ENCODE data around the gene SEMA6C.

SEMA6C gene

DNA sequence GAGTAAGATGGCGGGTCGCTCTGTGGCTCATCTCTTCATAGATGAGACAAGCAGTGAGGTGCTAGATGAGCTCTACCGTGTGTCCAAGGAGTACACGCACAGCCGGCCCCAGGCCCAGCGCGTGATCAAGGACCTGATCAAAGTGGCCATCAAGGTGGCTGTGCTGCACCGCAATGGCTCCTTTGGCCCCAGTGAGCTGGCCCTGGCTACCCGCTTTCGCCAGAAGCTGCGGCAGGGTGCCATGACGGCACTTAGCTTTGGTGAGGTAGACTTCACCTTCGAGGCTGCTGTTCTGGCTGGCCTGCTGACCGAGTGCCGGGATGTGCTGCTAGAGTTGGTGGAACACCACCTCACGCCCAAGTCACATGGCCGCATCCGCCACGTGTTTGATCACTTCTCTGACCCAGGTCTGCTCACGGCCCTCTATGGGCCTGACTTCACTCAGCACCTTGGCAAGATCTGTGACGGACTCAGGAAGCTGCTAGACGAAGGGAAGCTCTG lies 12.4 kb upstream of the SEMA6C start:
- no peak for DNase-seq

DNA sequence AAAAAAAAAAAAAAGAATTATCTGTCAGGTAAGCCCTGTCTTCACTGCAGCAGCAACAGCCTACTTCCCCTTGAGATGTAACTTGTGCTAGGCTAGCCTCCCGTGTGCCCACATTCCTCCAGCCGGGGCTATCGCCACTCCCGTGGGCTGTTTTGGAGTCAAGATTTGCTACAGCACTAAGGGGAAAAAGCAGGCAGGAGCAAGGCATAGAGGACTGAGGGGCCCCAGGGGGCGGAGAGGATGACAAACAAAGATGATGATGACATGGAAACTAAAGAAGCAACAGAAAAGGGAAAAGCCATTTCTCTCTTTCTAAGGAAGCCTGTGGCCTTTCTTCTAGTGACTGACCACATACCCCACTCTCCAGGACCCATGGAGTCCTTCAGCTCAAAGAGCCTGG lies 11.9 kb upstream of the SEMA6C start:
- no peak for DNase-seq

DNA sequence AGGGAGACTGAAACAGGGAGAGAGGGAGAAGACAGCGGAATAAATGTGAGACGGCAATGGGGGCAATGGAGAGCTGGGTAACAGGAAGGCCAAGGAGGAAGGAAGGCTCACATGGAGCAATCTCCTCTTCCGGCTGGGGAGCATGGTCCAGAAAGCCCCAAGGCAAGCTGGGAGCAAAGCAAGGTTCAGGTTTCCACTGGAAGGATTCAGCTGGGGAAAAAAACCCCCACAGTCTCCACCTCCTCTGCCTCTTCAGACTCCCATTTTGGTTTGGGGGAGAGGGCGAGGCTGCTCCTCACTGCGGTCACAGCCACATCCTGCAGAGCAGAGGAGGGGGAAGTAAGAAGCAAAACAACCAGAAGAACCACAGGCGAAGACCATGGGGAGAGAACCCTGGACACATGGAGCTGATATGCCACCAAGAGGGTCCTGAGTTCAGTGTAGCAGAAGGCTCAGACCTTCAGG lies 10.7 kb upstream of the SEMA6C start:
- DNase-seq, result no peak

DNA sequence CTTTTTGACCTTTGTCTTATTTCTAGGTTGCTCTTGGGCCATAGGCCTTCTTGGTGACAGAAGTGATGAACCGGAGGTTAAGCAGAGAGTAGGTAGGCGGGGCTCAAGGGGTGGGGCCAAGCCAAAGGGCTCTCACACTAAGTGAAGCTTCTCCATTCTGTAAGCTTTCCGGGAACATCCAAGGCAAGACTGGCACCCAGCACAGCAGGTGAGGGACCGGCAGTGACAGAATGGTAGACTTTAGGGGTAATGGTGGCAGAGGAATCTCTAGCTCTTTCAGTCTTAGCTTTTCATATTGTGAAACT lies 10.0 kb upstream of the SEMA6C start, which contains the start of gene TNFAIP8L2:
Gene TNFAIP8L2, plus strand, starts transcription at position 135 of the 305 bp plus-strand sequence. CDS start 2,049 bp downstream, outside the sequence.
- DNase-seq, result no peak

DNA sequence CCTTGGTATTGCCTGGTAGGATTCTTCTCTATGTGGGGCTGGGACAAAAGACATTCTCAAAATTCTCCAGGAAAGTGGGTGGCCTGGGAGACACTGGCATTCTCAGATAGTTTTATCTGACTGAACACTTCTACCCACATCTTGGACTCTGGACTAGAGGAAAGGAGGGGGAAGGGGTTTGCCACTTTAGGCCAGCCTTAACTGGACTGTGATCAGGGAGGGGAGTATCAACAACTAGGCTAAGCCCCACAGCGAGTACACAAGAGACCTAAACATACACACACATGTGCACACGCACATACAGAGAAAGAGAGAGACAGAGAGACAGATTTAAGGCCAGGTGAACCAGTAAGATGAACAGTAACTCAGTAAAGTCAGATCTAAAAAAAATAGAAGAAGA lies 1.2 kb upstream of the SEMA6C start:
- no peak for DNase-seq

DNA sequence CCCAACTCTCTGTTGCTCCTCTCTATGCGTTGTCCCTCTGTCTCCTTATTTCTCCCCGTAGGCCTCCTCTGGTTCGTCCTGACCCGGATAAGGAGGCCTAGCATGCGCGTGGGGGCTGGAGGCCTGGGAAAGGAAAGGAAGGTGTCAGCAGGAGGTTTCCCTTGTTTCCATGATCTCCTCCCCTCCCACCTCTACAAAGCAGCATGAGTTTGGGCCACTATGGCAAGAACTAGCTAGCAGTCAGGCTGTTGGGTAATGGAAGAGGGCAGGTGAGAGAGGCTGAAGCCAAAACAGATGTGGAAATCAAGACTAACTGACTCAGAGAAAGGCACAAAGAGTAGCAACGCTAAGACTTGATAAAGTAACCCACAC lies 687 bp upstream of the SEMA6C start:
- DNase-seq, result peak; percentile 48

DNA sequence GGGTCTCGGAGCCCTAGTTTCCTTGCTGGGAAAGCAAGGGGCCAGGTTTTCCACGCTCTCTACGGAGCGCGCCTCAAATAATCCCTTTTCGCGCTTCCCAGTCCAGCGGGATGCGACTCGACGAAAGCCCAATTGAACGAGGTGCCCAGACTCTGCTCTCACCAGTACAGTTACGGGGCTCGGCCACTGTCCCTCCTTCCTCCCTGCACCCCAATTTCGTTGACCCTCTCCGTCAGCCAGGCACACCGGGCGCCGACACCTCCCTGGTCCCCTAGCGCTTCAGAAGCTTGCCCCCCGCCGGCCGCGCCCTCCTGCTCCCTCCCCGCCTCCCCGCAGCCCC lies 389 bp downstream of the SEMA6C start:
- no peak for DNase-seq

DNA sequence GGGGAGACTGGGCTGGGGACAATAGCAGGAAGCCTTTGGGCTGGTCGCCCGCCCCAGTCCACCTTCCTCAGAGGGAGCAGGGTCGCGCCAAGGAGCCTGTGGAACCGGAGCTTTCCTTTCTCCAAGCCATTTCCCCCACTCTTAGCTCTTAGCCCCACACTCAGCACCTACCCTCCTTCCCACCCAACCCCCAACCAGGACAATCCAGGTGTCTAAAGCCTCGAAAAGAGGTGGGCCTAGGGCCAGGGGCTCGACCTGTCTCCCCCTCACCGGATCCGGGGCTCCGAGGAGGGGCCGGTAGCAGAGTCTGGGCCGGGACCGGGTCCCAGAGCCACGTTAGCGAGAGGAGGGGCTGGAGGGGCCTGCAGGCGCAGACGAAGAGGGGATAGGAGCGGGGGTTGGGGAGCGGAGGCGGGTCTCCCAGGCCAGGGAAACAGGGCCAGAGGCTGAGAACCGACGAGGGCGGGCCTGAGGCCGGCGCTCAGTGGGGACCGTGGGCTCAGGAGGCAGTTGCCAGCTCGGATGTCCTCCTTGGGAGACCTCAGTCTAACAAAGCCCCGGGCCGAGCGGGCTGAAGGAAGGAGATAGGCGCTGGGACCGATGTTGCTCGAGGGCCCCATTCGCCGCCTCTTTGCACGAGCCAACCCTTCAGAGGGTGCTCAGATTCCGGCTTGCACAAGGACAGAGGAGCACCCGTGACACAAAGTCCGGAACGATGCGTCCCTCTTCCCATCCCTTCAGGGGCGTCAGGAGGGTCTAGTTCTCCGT lies 943 bp downstream of the SEMA6C start:
- no peak for DNase-seq

DNA sequence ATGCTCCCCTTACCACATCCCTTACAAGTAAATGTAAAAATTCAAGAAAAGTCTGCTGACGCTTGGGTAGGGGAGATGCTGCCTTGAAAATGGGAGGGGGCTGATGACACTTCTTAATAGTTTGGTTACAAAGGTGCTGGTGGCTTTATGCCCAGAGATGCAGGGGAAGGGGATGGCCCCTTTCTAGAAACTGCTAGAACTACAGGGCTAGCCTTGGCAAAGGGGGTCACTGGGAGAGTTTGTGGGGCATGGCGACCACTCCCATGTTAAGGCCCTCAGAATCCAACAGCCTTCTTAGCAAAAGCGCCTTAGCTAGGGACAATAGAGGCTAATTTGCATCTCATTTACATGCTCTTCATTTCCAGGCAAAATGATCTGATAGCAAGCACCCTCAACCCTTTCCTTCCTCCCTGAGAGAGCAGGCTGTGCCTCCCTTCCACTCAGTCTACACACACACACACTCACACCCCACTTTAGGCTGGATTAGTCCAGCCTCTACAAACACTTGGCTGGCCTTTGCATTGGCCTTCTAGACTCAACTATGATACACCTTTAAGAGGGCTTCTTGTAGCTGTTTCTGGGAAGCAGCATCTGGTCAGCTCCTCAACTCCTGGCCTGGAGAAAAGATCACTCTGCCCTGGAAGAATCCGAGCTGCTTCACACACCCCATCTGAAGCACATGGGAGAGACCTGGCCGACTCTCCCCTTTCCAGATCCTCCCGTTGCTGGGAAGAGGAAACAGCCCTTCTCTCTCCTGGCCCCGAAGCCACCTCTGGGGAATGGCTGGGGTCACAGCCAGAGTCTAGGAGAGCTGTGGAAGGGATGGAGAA lies 1.7 kb downstream of the SEMA6C start:
- DNase-seq, result no peak

DNA sequence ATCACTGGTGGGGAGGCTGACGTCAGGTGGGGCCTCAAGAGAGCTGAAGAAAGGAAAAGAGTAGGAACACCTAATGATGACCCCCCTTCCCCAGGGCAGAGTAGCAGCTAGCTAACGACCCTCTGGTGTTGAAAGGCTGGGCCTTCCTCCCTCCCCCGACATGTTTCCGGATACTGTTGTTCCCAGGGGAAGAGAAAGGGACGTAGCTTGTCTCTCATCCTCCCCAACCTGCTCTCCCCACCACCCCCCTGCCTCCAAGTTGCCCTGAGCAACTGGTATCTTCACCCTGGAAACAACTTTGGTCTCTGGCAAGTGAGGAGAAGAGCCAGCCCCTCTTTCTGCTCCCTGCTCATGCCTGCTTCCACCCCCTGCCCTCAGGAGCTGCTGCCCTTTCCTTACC lies 2.4 kb downstream of the SEMA6C start:
- DNase-seq, result no peak

DNA sequence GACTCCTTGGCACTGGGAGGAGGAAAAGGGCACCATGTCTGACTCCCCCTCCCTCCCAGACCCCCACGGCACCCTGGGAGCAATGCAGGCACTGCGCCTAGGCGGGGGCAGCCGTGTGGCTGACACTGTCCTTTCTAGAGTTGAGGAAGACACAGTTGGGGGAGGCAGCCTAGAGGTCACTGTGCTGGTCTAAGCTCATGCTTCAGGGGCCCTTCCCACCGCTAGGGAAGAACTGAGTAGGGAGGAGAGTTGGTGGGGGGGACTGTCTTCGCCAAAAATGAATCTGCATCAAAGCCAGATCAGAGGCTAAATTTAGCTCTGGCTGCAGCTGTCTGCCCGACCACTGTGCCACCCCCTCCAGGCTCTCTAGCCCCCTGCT lies 3.4 kb downstream of the SEMA6C start:
- DNase-seq, result no peak

DNA sequence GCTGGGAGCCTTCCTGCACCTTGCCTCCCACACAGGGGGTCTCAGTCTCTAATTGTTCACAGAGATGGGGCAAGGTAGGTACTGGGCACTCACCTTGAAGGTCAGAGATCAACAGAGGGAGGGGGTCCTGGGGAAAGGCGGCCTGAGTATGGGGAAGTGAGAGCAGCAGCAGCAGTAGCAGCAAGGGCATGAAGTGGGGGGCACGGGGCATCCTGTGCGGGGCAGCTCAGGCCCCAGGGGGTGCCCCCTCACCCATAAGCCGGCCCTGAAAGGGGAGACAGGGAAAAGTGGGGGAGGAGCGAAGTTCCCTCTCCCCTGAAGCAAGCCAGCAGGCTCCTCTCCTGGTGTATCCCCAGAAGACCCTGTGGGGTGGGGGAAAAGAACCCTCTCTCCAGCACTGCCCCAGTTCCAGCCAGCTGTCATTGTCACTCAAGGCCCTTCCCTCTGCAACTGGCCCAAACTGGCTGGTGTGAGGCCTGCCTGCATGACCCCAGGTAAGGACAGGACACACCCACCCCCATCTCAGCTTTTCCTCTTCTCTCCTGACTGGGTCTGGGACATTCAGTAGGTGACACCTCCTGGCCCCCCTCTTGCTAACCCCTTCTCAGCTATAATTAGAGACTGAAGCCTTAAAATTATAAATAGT lies 3.9 kb downstream of the SEMA6C start:
- DNase-seq, result no peak

DNA sequence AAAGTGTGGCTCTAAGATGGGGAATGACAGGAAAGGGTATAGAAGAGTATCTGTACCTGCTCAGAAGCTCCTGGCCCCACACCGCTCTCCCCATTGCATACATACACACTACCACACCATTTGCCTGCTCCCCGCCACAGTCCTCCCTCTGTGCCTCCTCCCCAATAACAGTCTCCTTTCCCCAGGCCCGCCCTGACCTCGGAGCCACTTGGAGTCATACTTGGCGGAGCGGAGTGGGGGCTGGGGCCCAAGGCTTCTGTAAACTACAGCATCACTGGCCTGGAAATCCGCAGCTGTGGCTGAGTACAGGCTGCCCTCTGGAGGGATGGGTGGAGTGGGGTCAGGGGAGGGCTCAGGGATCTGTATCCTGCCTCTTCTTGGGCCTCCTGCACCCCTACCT lies 8.6 kb downstream of the SEMA6C start:
- DNase-seq, result no peak

DNA sequence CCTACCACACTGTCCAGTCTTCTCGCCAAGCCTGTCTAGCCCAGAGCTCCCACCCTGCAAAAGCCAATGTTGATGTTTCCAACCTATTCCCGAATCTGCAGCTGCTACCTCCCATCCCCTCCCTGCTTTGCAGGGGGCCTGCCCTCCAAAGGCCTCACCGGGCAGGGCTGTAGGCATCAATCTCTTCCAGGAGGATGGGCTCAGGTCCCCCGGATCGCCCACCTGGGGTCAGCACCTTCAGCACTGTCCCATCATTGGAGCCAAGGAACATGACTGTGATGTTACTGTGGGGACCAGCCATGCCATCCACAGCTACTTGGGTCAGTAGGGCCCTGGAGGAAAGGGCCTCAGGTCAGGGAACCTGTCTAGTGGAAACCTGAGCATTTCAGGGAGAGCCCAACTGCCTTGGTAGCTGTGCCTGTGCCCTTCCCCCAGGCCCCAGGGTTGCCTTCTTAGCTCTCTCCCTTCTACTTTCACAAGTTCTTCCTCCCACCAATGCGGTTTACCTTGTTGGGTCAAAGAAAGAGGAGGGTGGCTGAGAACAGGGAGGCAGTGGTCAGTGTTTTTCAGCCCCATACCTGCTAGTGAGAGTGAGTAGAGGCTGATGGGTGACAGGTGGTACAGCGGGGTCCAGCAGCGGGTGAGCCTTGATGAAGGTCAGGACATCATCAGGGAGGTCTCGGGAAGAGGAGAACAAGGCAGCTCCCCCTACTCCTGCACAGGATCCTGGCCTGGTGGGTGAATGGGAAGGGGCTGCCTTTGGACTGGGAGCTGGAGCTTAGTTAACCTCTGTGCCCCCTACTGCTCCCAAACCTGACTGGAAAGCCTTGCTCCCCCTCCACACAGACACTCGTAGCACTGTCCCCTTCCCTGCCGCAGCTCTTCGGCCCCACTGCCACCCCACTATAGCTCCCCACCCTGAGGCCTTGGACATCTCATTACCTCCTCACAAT lies 10.7 kb downstream of the SEMA6C start:
- no peak for DNase-seq

DNA sequence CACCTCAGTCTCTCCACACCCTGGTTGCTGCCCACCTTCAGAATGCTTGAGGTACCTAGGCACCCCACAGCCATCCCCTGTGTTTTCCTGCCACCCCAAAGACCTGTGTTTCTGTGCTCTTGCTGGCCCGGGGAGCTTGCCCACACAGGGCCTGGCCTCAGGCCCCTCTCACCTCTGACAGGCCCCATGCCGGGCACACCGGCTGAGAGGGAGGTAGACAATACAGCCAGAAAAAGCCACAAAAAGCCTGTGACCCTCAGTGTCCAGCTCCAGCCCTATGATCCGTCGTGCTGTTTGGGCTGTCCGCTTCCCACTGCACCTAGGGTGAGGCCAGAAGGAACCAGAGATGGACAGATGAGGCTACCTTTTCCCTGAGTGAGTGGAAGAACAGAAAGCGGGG lies 11.4 kb downstream of the SEMA6C start:
- DNase-seq, result no peak

DNA sequence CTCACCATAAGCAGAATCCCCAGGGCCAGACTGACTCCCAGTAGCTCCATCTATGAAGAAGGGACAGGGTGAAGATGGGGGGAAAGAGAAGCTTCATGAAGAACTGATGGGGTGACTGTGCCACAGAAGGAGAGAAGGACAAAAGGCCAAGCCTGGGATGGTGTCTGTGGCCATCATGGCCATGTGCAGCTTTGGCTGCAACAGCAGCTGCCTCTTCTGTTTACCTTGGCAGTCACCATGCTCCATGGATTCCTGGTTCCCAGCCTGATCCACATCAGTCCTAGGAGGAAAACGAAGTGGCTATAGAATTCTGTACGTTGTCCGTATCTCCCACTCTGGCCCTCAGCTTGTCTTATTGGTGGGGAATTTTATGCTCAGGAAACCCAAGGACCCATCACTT lies 12.0 kb downstream of the SEMA6C start:
- no peak for DNase-seq

DNA sequence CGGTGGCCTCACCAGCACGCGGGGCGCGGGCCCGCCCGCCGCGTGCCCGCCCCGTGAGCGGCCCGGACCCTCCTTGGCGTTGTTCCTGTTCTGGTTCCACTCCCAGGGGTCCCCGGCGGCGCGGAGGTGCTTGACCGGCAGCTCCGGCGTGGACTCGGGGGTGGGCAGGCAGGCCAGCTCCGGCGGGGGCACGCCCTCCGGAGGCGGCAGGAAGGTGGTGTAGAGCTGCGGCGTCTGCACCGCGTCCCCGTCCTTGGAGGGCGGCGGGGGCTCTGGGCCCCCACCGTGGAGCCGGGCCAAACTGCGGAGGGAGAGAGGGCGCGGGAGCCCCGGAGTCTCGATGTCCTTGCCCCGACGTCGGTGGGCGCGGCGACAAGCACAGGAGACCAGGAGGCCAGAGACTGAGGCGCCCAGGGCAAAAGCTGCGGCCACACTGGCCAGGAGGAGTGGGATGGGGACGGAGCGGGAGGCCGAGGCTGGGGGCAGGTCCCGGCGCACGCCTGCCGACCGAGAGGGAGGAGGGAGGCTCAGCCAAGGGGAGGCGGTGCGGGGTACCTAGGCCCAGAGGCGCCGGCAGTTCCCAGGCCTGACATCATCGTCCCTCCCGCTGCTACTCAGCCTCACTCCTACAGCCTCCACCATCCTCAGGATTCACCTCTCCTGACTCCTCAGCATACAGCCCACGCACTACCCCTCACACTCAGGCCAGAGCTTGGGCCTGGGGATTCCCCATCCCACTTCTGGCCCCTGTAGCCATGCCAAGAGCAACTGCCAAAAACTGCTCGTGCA lies 13.2 kb downstream of the SEMA6C start:
- no peak for DNase-seq

DNA sequence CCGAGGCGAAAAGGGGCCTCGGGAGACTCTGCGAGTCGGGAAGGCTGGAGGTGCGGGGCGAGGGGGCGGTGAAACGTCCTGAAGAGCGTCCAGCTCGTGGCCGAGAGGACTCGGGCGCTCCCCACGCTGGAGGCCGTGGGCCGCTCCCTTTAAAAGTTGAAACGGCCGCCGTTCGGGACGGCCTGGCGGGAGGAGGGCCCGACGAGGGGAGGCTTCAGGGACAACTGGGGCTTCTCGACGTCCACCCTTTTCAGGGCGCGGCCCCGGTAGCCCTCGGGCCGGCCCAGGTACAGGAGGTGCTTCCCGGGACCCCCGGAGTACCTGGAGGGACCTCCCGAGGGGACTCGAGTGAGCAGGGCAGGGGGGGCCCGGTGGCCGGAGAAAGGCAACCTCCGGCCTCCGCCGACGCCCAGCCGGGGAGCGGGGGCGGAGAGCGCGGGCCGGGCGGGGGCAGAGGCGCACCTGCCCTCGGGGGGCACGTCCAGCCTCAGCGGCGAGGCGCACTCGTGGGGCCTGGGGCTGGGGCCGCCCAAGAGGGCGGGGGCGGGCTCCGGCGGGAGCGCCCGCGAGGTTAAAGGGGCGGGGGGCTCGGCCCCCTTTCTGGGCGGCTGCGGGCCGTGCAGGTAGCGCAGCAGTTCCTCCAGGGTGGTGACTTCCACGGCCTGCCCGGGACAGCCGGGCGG lies 14.0 kb downstream of the SEMA6C start:
- no peak for DNase-seq

DNA sequence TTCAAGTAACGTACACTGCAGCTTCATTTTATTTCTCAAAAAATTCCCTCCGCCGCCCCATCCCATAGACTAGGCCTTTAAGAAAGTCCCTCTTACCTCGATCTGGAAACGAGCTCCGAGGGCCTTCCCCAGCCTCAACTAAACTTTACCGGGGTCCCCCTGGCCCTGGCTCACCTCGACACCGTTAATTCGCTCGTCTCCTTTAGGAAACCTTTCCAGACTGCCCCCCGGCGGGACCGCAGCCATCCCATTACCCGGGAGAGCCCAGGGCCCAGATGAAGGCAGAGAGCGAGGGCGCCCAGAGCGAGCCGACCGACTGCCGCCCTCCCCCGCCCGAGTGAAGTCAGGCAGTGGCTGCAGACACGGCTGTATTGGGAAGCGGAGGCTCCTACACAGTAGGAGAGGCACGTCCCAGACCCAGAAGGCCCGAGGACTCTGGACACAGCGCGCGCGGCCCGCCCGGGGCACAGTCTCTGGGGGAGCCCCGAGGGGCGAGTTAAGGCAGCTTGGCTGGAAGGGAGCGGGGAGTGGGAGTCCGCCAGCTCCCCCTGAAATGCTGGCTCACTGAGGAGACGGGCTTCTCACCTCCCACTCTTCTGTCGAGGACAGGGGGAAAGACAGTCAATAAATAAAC lies 14.6 kb downstream of the SEMA6C start:
- no peak for DNase-seq

DNA sequence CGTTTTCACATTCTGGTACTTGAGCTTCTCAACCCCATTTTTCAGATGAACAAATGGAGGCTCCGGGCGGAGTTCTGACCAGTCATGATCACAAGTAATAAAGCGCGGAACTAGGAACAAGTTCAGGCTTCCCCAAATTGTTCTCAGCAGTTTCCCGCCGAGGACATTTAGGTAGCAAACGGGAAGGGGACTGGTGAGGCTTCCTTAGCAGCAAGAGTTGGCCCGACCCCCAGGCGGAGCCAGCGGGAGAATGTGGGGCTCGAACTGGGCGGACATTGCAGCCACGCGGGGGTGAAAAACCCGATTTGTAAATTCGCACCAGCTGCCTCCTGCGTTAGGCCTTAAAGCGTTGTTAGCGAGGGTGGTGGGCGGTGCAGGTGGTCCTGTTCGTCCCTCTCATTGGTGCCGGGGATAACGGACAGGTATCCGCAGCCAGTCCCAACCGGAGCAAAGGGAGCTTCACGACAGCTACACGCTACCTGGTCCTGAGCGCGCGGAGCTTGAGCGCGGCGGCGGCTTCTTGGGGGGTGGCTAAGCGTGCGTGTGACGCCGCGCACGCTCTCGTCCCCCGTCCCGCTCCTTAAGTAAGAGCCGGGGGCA lies 15.3 kb downstream of the SEMA6C start:
- DNase-seq, result no peak
